Right ventricle myocardium inferior (tissue), 1 donor: ENCODE data around the gene COLEC11. TPM values are rescaled to one million over a fixed set of nuclear protein-coding genes. Genes with fewer than 3 reads are reported as not detected.
"Not testable (repeated sequence)": the region's sequence is repeated elsewhere in the genome, so short reads cannot be mapped to it uniquely, and the experiment has no call there.

Experiments
- ATAC-seq: fragments of 200-7000 bp; cut with Tn5 transposase; one replicate; pipeline ENCODE4 v1.9.1; 2020; ENCODE audit warnings: mild to moderate bottlenecking, moderate library complexity
- DNase-seq: peaks from one replicate; pipeline ENCODE4 v3.0.0; 2021; ENCODE audit errors: missing footprints
- intact Hi-C: fragments of 100-400 bp; cut with DNase I; formaldehyde crosslinking; loops from one replicate; pipeline ENCODE4 v1.11.0; 2022
- total RNA-seq: library from RNA; stranded (reverse); fragmentation: NEBNext Ultra II Directional; extraction: Animal tissue kit (Norgen Biotek cat#: 25700); gene quantifications from one replicate; pipeline ENCODE4 v1.2.1, GENCODE V29; 2021
- donor health status: DM: no; HTN: yes; CAD: no; lungs with severe emphysema.

Gene COLEC11
- total RNA-seq, 1 donor from 2014 or later, result 1.9 TPM

GRCh38 chr2:3631851-3632659 is 37.1 kb downstream of the COLEC11 start:
- no peak for ATAC-seq
- no peak for DNase-seq
- intact Hi-C loops, result no loop called here

GRCh38 chr2:3633089-3633981 is 38.4 kb downstream of the COLEC11 start:
- no peak for ATAC-seq
- DNase-seq, result no peak
- intact Hi-C loops, result no loop called here

- ATAC-seq (no peak), DNase-seq (no peak)
- intact Hi-C loops, result no loop called here
Measured at GRCh38 chr2:3633982-3634595, 39.2 kb downstream of the COLEC11 start.

GRCh38 chr2:3634596-3635121 is 39.7 kb downstream of the COLEC11 start:
- intact Hi-C loops, result no loop called here
- ATAC-seq (no peak), DNase-seq (no peak)

- intact Hi-C loops, result no loop called here
- ATAC-seq (no peak), DNase-seq (no peak)
Measured at GRCh38 chr2:3635171-3635974, 40.5 kb downstream of the COLEC11 start.

GRCh38 chr2:3635975-3636327 is 41.0 kb downstream of the COLEC11 start:
- ATAC-seq, intact Hi-C loops, DNase-seq: not testable (repeated sequence)

- DNase-seq (no peak), ATAC-seq (no peak)
- intact Hi-C loops, result no loop called here
Measured at GRCh38 chr2:3636586-3637310, 41.8 kb downstream of the COLEC11 start.

- intact Hi-C loops, result no loop called here
- no peak for ATAC-seq
- no peak for DNase-seq
Measured at GRCh38 chr2:3637311-3637675, 42.4 kb downstream of the COLEC11 start.

- intact Hi-C loops, result no loop called here
- ATAC-seq, result no peak
- no peak for DNase-seq
Measured at GRCh38 chr2:3637692-3638455, 43.0 kb downstream of the COLEC11 start.

- DNase-seq (no peak), ATAC-seq (no peak)
- intact Hi-C loops, result no loop called here
Measured at GRCh38 chr2:3638456-3638810, 43.5 kb downstream of the COLEC11 start.

GRCh38 chr2:3639015-3639630 is 44.2 kb downstream of the COLEC11 start:
- no peak for ATAC-seq
- intact Hi-C loops, result no loop called here

GRCh38 chr2:3639653-3640052 is 44.7 kb downstream of the COLEC11 start:
- intact Hi-C loops, result no loop called here
- ATAC-seq (no peak), DNase-seq (no peak)

More at GRCh38 chr2:3639015-3639630, 44.2 kb downstream of the COLEC11 start:
- DNase-seq, result no peak

GRCh38 chr2:3641181-3641580 is 46.3 kb downstream of the COLEC11 start:
- ATAC-seq (no peak), DNase-seq (no peak)
- intact Hi-C loops, result no loop called here

GRCh38 chr2:3641841-3642421 is 47.0 kb downstream of the COLEC11 start:
- DNase-seq (no peak), ATAC-seq (no peak)
- intact Hi-C loops, result no loop called here

- intact Hi-C loops, result no loop called here
- DNase-seq, result no peak
- no peak for ATAC-seq
Measured at GRCh38 chr2:3642521-3643215, 47.8 kb downstream of the COLEC11 start.
